Activated naive CD8-positive, alpha-beta T cell treated with anti-CD3 and anti-CD28 coated beads, Interleukin-2, amount 10 ng/mL, durations not matched to agents 7 days and 5 days (primary cell): ENCODE measurements around the gene DLEC1. TPM values are rescaled to one million over a fixed set of nuclear protein-coding genes. Genes with fewer than 3 reads are reported as not detected.
A peak's percentile ranks its signal among the peaks of the same experiment; 100 is the strongest.
"Not testable (repeated sequence)": the region's sequence is repeated elsewhere in the genome, so short reads cannot be mapped to it uniquely, and the experiment has no call there.

Source experiments
- ATAC-seq: fragments of 150-1000 bp; cut with Tn5 transposase; one replicate; pipeline ENCODE4 v1.10.0; 2021; ENCODE audit warnings: low read depth, moderate library complexity
- POLR2A ChIA-PET: fragments of 350-600 bp; sonication (Branson Sonifier 250); formaldehyde crosslinking; loops from one replicate; lab custom pipeline; 2021; ENCODE audit warnings: antibody characterized with exemption; lab: Charles Lee
- DNase-seq: peaks from one replicate; pipeline ENCODE4 v3.0.0; 2021
- H3K27ac Mint-ChIP-seq: one replicate; pipeline ENCODE4 v1.8.0; 2022; ENCODE audit warnings: mild to moderate bottlenecking, mixed read lengths
- H3K27me3 Mint-ChIP-seq: one replicate; pipeline ENCODE4 v1.8.0; 2022; ENCODE audit warnings: mild to moderate bottlenecking, moderate library complexity, mixed read lengths
- H3K36me3 Mint-ChIP-seq: one replicate; pipeline ENCODE4 v1.8.0; 2021; ENCODE audit warnings: mild to moderate bottlenecking, mixed read lengths
- H3K4me1 Mint-ChIP-seq: one replicate; pipeline ENCODE4 v1.8.0; 2021; ENCODE audit warnings: mixed read lengths
- H3K4me3 Mint-ChIP-seq: one replicate; pipeline ENCODE4 v1.8.0; 2022; ENCODE audit warnings: mild to moderate bottlenecking, moderate library complexity, mixed read lengths
- H3K9me3 Mint-ChIP-seq: one replicate; pipeline ENCODE4 v1.8.0; 2021; ENCODE audit warnings: mixed read lengths
- total RNA-seq, 2 experiments: library from RNA; stranded (reverse); gene quantifications; one replicate each; pipeline ENCODE4 v1.2.3, GENCODE V29; 2021

Gene DLEC1
- total RNA-seq, 2 experiments from 2014 or later = 3.2 to 3.7 TPM

DNA sequence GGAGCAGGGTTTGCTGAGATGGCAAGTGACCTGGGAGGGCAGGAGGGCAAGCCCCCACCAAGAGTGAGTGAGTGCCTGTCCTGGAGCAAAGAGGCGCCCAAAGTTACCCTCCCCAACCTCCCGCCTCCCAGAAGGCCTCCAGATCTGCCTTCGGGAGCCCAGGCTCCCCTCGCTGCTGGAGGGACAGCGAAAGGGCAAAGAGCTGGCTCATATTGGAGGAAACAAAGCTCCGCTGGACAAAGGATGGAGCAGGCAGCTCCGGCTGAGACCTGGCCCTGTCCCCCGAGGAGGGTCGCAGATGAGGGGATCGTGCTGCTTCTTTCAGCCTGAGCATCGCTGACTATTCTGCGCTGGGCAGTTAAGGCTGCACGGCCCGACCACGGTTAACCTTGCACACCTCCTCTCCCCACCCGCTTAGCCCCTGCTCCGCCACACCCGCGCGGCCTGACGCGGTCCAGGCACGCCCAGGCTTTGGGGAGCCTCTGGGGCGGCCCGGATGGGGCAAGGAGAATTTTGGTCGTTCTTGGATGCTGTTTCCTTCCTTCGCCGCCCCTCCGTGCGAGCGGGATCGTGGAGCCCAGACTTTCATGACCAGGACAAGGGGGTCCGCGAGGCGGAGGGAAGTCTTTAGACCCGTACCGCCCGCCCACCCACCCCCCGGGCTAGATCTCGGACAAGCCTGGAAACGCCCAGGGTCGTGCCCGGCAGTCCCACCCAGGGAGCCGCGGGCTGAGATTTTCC, 10.2 kb upstream of the DLEC1 start:
- POLR2A ChIA-PET = interaction anchor here (1.5 to 1.7 kb wide), 2 partner anchors 10 to 136 kb away, joined by 4 to 8 read pairs; partner anchors contain the start of genes DLEC1 and OXSR1
- H3K27me3 Mint-ChIP-seq = peaks cover 38% of the 10 kb centered on the region
- peak overlapping the region; percentile 39 for H3K4me3 Mint-ChIP-seq
- no peak overlapping the region for H3K27ac Mint-ChIP-seq
- peaks cover 13% of the 10 kb centered on the region for H3K4me1 Mint-ChIP-seq
- ATAC-seq (no peak), DNase-seq (no peak)
- no peaks in the 10 kb centered on the region for H3K9me3 Mint-ChIP-seq
- H3K36me3 Mint-ChIP-seq = no peaks in the 10 kb centered on the region

DNA sequence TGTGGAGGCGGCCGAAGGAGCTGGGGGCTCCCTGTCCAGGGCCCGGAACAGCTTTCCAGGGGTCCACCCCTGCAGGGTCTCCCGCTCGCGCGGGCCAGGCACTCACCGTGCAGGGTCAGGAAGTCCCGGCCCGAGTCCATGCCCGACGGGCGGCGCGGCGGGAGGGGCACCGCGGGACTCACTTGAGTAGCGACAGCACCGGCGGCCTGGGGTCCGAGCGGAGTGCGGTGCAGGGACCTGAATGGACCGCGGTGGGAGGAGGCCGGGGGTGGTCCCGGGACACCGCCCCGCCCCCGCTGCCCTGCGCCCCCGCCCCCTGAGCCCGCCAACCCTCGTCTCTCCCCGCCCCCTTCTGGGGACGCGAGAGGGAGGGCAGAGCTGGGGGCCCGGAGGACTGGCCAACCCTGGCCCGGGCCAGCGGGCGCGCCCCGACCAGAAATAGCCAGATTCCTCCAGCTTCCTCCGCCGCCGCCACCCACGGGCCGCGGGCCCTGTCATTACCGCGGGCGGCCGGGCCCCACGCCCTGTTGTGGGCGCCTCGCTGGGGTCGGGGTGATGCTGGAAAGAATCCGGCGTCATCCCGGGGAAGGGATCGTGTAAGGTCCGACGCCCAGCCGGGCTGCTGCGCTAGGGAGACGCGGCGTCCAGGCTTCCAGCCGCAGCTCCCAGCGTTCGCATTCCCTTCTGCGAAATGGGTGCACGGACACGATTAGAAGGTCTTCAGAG, 9.4 kb upstream of the DLEC1 start, which contains the start of gene PLCD1:
PLCD1 (minus strand) TSS at position 243 of the 726 bp plus-strand sequence; CDS start at position 140, 103 bp downstream.
- Mint-ChIP-seq H3K36me3 (no peaks in the 10 kb centered on the region), H3K27me3 (peaks cover 38% of the 10 kb centered on the region), H3K4me1 (peaks cover 12% of the 10 kb centered on the region), H3K27ac (no peak within 1 kb of the TSS), H3K9me3 (no peaks in the 10 kb centered on the region), H3K4me3 (peak within 1 kb of the TSS; percentile 39)
- POLR2A ChIA-PET = interaction anchor here (1.5 to 1.7 kb wide), 2 partner anchors 9 to 135 kb away, joined by 4 to 8 read pairs; partner anchors contain the start of genes DLEC1 and OXSR1
- DNase-seq (no peak), ATAC-seq (no peak)

DNA sequence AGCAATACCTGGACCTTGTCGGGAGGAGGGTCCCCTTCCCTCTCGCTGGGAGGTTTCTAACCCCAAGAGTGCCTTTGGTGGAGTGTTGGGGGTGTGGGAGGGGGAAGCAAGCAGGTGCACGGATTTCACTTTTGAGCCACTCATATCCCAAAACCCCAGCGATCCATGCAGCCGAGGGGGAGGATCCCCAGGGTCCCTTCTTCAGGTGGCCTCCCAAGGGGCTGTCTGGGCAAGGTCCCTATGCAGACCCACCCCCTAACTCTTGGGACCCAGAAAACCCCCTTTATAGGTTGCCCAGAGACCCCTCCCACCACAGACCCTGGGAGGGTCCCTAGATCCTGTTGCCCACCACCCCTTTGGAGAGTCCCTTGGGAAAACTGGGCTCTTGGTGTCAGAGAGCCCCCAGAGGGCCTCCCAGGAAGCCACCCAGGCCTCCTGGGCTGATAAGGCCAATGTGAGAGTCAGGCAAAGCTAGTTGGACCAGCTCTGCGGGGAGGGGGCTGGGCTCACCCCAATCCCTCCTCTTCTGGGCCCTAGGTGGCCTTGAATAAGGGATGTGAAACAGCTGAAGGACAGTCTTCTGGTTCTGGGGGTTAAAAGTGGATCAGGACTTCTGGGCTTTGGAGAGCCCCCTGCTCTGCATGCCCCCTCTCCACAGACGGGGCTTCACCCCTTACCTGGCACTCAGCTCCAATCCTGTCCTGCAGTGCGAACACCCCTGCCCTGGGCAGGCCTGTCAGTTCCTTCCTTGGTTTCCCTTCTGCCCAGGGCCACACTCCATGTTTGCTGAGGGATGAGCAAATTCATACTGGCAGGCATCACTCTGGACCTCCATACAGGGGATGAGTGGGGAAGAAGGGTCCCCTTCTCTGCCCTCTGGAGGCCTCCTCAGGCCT, 8.6 kb upstream of the DLEC1 start:
- no peak for DNase-seq
- Mint-ChIP-seq H3K4me1 (peaks cover 9% of the 10 kb centered on the region), H3K4me3 (peak overlapping the region; percentile 19), H3K9me3 (no peaks in the 10 kb centered on the region), H3K36me3 (no peaks in the 10 kb centered on the region), H3K27ac (no peak overlapping the region), H3K27me3 (peaks cover 38% of the 10 kb centered on the region)
- POLR2A ChIA-PET = interaction anchor here (1.5 to 1.7 kb wide), 2 partner anchors 9 to 135 kb away, joined by 4 to 8 read pairs; partner anchors contain the start of genes DLEC1 and OXSR1
- ATAC-seq = no peak

DNA sequence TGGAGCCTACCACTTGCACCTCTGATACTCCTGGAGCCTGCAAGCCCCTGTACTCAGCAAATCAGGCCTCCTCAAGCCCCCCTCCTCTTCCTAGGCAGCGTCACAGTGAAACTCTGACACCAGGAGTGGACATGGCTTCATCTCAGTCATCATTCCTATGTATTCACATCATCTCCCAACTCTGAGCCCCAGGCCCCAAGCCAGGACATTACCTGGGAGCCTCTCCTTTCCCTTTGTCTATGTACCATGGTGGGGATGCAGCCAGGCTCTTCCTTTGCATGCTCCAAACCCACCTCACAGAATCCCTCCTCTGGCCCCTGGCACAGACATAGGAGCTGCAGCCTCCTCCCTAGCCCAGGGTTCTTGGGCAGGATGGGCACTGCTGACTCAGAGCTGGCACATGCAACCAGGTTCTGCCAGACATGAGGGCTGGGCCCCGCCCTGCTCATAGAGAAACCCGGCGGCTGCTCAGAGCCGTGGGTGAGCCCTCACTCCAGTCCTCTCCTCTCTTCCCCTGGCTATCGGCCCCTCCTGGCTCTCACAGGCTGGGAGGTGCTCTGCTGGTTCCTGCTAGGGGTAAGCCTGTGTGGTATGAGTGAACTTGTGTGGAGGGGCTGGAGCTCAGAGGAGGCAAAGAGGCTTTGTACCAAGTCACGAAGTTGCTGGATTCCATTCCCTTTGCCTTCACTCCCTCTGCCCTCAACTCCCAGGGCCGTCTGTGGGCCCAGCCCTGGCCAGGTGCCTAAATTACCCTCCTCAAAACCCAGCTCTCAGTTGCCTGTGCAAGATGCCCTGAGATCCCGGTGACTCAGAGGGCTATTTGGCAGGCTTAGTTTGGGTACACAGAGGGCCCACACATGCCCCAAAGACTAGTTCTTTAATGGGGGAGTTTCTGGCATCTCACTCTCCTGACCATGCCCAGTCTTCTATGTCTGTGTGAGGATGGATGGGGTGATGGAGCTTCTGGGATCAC, 7.7 kb upstream of the DLEC1 start:
- no peaks in the 10 kb centered on the region for H3K9me3 Mint-ChIP-seq
- POLR2A ChIA-PET = no interaction called here
- H3K36me3 Mint-ChIP-seq = no peaks in the 10 kb centered on the region
- H3K4me3 Mint-ChIP-seq = peak overlapping the region; percentile 49
- H3K27me3 Mint-ChIP-seq = peaks cover 38% of the 10 kb centered on the region
- ATAC-seq (peak; percentile 20), DNase-seq (no peak)
- H3K27ac Mint-ChIP-seq = peak overlapping the region; percentile 2
- peaks cover 5% of the 10 kb centered on the region for H3K4me1 Mint-ChIP-seq

DNA sequence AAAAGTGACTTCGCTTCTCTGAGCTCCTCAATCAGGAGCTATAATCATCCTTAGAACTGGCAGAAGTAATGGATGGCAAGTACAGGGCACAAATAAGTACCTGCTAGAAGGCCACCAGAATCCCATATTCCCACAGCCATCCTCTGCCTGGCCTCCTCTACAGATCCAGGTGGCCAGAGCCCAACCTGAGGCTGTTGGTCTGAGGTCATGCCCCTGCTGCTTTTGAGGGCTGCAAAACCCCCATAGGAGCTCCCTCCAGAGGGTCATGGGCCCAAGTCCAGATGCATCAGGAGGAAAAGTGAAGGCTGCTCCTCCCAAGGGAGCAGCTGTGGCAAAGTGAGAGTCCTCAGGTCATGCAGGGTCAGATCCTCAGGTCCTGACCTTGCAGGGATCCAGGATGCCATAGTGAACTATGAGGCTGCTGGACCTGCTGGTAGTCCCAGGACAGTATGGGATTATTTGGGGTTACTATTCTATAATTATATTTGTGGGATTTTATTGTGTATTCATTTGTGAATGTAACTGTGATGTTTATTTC, 6.6 kb upstream of the DLEC1 start:
- H3K4me1 Mint-ChIP-seq = peaks cover 7% of the 10 kb centered on the region
- H3K9me3 Mint-ChIP-seq = no peaks in the 10 kb centered on the region
- ATAC-seq (no peak), DNase-seq (no peak)
- POLR2A ChIA-PET = no interaction called here
- H3K27ac Mint-ChIP-seq = no peak overlapping the region
- peaks cover 32% of the 10 kb centered on the region for H3K27me3 Mint-ChIP-seq
- no peaks in the 10 kb centered on the region for H3K36me3 Mint-ChIP-seq
- no peak overlapping the region for H3K4me3 Mint-ChIP-seq

DNA sequence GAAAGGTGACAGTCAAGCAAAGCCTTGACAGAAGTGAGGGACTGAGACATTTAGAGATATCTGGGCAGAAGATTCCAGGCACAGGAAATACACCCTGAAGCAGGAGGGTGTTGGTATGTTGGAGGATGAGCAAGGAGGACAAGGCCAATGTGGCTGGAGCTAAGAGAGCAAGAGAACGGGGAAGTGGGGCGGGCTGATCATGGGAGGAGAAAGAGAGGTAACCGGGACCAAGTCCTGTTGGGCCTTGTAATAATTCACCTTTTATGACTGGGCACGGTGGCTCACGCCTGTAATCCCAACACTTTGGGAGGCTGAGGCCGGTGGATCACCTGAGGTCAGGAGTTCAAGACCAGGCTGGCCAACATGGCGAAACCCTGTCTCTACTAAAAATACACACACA, 5.4 kb upstream of the DLEC1 start:
- Mint-ChIP-seq H3K4me1 (peaks cover 17% of the 10 kb centered on the region), H3K27me3 (peaks cover 20% of the 10 kb centered on the region)
- H3K36me3 Mint-ChIP-seq, H3K27ac Mint-ChIP-seq, H3K4me3 Mint-ChIP-seq, POLR2A ChIA-PET, ATAC-seq, H3K9me3 Mint-ChIP-seq, DNase-seq: not testable (repeated sequence)

DNA sequence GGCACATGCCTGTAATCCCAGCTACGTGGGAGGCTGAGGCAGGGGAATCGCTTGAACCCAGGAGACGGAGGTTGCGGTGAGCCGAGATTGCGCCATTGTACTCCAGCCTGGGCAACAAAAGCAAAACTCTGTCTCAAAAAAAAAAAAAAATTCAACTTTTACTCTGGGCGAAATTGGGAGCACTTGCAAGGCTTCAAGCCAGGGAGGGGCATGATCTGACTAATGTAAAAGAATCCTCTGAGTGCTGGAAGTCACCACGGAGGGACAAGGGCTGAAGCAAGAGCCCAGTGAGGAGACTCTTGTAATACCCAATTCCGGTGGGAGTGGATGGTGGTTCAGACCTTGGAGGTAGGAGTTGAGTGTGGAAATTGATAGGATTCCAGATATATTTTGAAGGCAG, 4.7 kb upstream of the DLEC1 start:
- H3K36me3 Mint-ChIP-seq, DNase-seq, H3K9me3 Mint-ChIP-seq, POLR2A ChIA-PET, ATAC-seq, H3K4me3 Mint-ChIP-seq, H3K27ac Mint-ChIP-seq: not testable (repeated sequence)
- H3K4me1 Mint-ChIP-seq = peaks cover 22% of the 10 kb centered on the region
- H3K27me3 Mint-ChIP-seq = peaks cover 19% of the 10 kb centered on the region

DNA sequence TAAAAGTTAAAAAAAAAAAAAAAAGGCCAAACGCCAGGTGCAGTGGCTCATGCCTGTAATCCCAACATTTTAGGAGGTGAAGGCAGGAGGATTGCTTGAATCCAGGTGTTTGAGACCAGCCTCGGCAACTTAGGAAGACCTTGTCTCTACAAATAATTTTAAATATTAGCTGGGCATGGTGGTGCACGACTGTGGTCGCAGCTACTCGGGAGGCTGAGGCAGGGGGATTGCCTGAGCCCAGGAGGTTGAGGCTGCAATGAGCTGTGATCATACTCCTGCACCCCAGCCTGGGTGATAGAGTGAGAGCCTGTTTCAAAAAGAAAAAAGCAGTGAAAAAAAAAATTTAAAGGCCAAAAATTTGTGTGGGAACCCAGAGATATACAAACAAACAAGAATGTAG, 2.7 kb upstream of the DLEC1 start:
- ATAC-seq (no peak), DNase-seq (no peak)
- Mint-ChIP-seq H3K9me3 (peaks cover 7% of the 10 kb centered on the region), H3K4me3 (no peak overlapping the region), H3K27me3 (peaks cover 10% of the 10 kb centered on the region), H3K27ac (peak overlapping the region; percentile 58), H3K4me1 (peaks cover 27% of the 10 kb centered on the region), H3K36me3 (peaks cover 4% of the 10 kb centered on the region)
- POLR2A ChIA-PET = interaction anchor here (0.6 to 0.7 kb wide), 2 partner anchors 72 to 400 kb away, joined by 4 to 5 read pairs; no protein-coding TSS in a partner anchor

DNA sequence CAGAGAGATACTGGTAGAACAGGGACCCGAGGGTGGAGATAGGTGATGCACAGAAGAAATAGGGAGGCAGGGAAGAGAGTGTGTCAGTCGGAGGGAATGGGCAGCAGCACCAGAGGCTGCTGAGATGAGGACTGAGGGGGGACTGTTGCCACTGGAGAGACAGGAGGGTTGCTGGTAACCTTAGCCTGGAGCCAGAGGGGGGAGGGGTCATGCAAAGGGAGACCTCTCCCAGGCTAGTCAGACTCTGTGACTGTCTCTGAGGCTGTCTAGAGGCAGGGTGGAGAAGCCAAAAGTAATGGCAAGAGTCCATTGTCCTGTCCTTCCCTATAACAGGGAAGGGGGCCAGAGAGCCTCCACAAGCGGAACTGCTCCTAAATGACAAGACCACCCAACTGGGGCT, 2.1 kb upstream of the DLEC1 start:
- Mint-ChIP-seq H3K4me1 (peaks cover 27% of the 10 kb centered on the region), H3K36me3 (peaks cover 4% of the 10 kb centered on the region), H3K4me3 (no peak overlapping the region), H3K27me3 (peaks cover 5% of the 10 kb centered on the region), H3K9me3 (peaks cover 7% of the 10 kb centered on the region), H3K27ac (peak overlapping the region; percentile 58)
- POLR2A ChIA-PET = no interaction called here
- no peak for DNase-seq
- ATAC-seq = no peak

DNA sequence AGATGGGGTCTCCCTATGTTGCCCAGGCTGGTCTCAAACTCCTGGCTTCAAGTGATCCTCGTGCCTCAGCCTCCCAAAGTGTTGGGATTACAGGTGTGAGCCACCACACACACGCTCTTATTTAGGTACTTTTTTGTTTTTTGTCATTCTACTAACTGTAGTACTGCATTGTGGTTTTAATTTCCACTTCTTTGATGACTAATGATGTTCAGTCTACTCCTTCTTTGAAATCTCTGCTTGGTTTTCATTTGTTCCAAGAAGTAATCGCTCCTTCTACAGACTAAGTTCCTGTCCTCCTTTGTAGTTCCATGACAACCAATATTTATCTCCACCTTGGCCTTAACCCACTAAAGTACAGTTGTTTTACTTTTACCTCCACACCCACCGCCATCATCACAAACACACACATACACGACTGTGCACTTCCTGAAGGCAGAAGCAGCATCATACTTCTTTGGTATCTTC, 529 bp upstream of the DLEC1 start:
- peak overlapping the region; percentile 94 for H3K27ac Mint-ChIP-seq
- peak overlapping the region; percentile 66 for H3K4me3 Mint-ChIP-seq
- POLR2A ChIA-PET = interaction anchor here (0.7 to 1.5 kb wide), 5 partner anchors 9 to 126 kb away, joined by 3 to 10 read pairs (median 7); partner anchors contain the start of genes ACAA1, OXSR1 and PLCD1
- DNase-seq (no peak), ATAC-seq (peak; percentile 51)
- H3K27me3 Mint-ChIP-seq = no peaks in the 10 kb centered on the region
- peaks cover 4% of the 10 kb centered on the region for H3K36me3 Mint-ChIP-seq
- H3K9me3 Mint-ChIP-seq = peaks cover 7% of the 10 kb centered on the region
- H3K4me1 Mint-ChIP-seq = peaks cover 27% of the 10 kb centered on the region

DNA sequence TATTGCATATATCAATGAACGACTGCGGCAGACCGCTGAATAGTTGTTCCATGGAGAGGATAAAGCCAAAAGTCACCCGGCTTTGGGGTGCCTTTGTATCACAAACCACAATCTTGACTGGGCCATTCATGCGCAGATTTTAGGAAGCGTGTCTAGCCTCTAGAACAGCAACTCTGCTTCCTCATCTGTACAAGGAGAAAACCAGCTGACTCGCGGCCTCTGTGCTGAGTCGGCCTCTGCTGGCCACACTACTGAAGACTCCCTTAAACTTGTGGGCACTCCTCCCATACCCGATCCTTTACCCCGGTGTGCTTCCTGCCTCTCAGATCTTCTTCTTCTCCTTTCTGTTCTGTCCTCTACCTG, 872 bp downstream of the DLEC1 start:
- H3K27me3 Mint-ChIP-seq = no peaks in the 10 kb centered on the region
- ATAC-seq = peak; percentile 43
- H3K4me3 Mint-ChIP-seq = peak overlapping the region; percentile 66
- peaks cover 27% of the 10 kb centered on the region for H3K4me1 Mint-ChIP-seq
- POLR2A ChIA-PET = interaction anchor here (1.0 to 1.5 kb wide), 3 partner anchors 97 to 125 kb away, joined by 3 to 10 read pairs (median 7); partner anchors contain the start of genes ACAA1 and OXSR1
- peaks cover 7% of the 10 kb centered on the region for H3K9me3 Mint-ChIP-seq
- H3K27ac Mint-ChIP-seq = peak overlapping the region; percentile 94
- H3K36me3 Mint-ChIP-seq = peaks cover 4% of the 10 kb centered on the region
- DNase-seq = peak; percentile 50
